Breast epithelium (tissue), 3 donors: ENCODE data around the gene RELCH.

Experiments used
- CTCF ChIP-seq, 3 donors: fragments of 450-650 bp; IDR thresholded peaks; one replicate each; pipeline ENCODE4 v1.5.1; 2016 to 2017; ENCODE audit warnings: antibody characterized with exemption in 3 of 3, mild to moderate bottlenecking in 3 of 3, moderate library complexity in 3 of 3
- POLR2A ChIP-seq: fragments of 450-650 bp; IDR thresholded peaks from one replicate; pipeline ENCODE4 v1.6.1; 2016; ENCODE audit warnings: antibody characterized with exemption, mild to moderate bottlenecking, moderate library complexity
- POLR2AphosphoS5 ChIP-seq, 3 donors: sonication (generic); formaldehyde crosslinking; IDR thresholded peaks; one replicate each; pipeline ENCODE4 v1.6.1; 2017; ENCODE audit warnings: antibody characterized with exemption in 3 of 3

- TF ChIP-seq POLR2A (no peak), CTCF (IDR thresholded peaks at IDR 0.05) (no peak), POLR2AphosphoS5 (IDR thresholded peaks at IDR 0.05) (no peak)
These were observed 90.0 kb downstream of the RELCH start for GRCh38 chr18:62277045-62277444.
